Fibroblast of skin of abdomen (primary cell): ENCODE results near the gene PTGR2.
"Not testable (repeated sequence)": the region's sequence is repeated elsewhere in the genome, so short reads cannot be mapped to it uniquely, and the experiment has no call there.

Experiments
- DNase-seq: peaks from one replicate; pipeline ENCODE4 v3.0.0-alpha.2; 2013

The PTGR2 gene

GRCh38 chr14:73833530-73834260, 17.9 kb upstream of the PTGR2 start:
- DNase-seq: peak; percentile 35

- no peak for DNase-seq
Observed at GRCh38 chr14:73834261-73834625, 17.4 kb upstream of the PTGR2 start.

- DNase-seq: not testable (repeated sequence)
Observed at GRCh38 chr14:73838293-73839034, 13.2 kb upstream of the PTGR2 start.

GRCh38 chr14:73842201-73842600, 9.4 kb upstream of the PTGR2 start:
- no peak for DNase-seq

- DNase-seq: no peak
Observed at GRCh38 chr14:73842851-73843250, 8.8 kb upstream of the PTGR2 start.

GRCh38 chr14:73843296-73843695, 8.3 kb upstream of the PTGR2 start:
- no peak for DNase-seq

GRCh38 chr14:73846947-73847346, 4.7 kb upstream of the PTGR2 start:
- no peak for DNase-seq

GRCh38 chr14:73851000-73851399, 631 bp upstream of the PTGR2 start:
- no peak for DNase-seq

- DNase-seq: no peak
Observed at GRCh38 chr14:73859145-73859544, 7.5 kb downstream of the PTGR2 start.

- no peak for DNase-seq
Observed at GRCh38 chr14:73861073-73861472, 9.4 kb downstream of the PTGR2 start.

GRCh38 chr14:73862480-73862879, 10.8 kb downstream of the PTGR2 start:
- no peak for DNase-seq

GRCh38 chr14:73863209-73863608, 11.6 kb downstream of the PTGR2 start:
- DNase-seq: no peak

GRCh38 chr14:73865534-73866113, 14.0 kb downstream of the PTGR2 start:
- no peak for DNase-seq

- DNase-seq: not testable (repeated sequence)
Observed at GRCh38 chr14:73869754-73870153, 18.1 kb downstream of the PTGR2 start.

- no peak for DNase-seq
Observed at GRCh38 chr14:73870525-73871235, 19.0 kb downstream of the PTGR2 start.

GRCh38 chr14:73873660-73874059, 22.0 kb downstream of the PTGR2 start:
- DNase-seq: no peak

- no peak for DNase-seq
Observed at GRCh38 chr14:73877790-73878189, 26.2 kb downstream of the PTGR2 start.

- no peak for DNase-seq
Observed at GRCh38 chr14:73878436-73878835, 26.8 kb downstream of the PTGR2 start.

GRCh38 chr14:73879027-73879426, 27.4 kb downstream of the PTGR2 start:
- no peak for DNase-seq

- no peak for DNase-seq
Observed at GRCh38 chr14:73884438-73885190, 33.0 kb downstream of the PTGR2 start.

- DNase-seq: peak; percentile 98
Observed at GRCh38 chr14:73886449-73887317, 35.1 kb downstream of the PTGR2 start, which contains the start of gene ZNF410. ZNF410 (plus strand) TSS chr14:73886859; CDS start chr14:73892176, 5,317 bp downstream.
